ENCODE data around the gene RNASE7.

Gene RNASE7

GRCh38 chr14:21068521-21069387 lies 26.6 kb downstream of the RNASE7 start:
- no peak for DNase-seq (ENCODE audit: low read depth, low spot score)

GRCh38 chr14:21069388-21070082 lies 27.4 kb downstream of the RNASE7 start:
- no peak for DNase-seq (ENCODE audit: low read depth, low spot score)

- DNase-seq (ENCODE audit: low read depth, low spot score): no peak
Observed at GRCh38 chr14:21070083-21070609, 28.0 kb downstream of the RNASE7 start, which contains the start of gene ARHGEF40. Gene ARHGEF40, plus strand, starts transcription at chr14:21070304. Its CDS starts 93 bp downstream, at chr14:21070397.

- DNase-seq (ENCODE audit: low read depth, low spot score): no peak
Observed at GRCh38 chr14:21070610-21071224, 28.6 kb downstream of the RNASE7 start.

GRCh38 chr14:21071225-21072030 lies 29.3 kb downstream of the RNASE7 start:
- no peak for DNase-seq (ENCODE audit: low read depth, low spot score)

- no peak for DNase-seq (ENCODE audit: low read depth, low spot score)
Observed at GRCh38 chr14:21072031-21072473, 29.9 kb downstream of the RNASE7 start.

- no peak for DNase-seq (ENCODE audit: low read depth, low spot score)
Observed at GRCh38 chr14:21072781-21073339, 30.7 kb downstream of the RNASE7 start.

GRCh38 chr14:21073921-21074320 lies 31.8 kb downstream of the RNASE7 start:
- DNase-seq (ENCODE audit: low read depth, low spot score): no peak

- no peak for DNase-seq (ENCODE audit: low read depth, low spot score)
Observed at GRCh38 chr14:21074398-21075272, 32.5 kb downstream of the RNASE7 start.

- no peak for DNase-seq (ENCODE audit: low read depth, low spot score)
Observed at GRCh38 chr14:21075719-21076437, 33.7 kb downstream of the RNASE7 start.

GRCh38 chr14:21077672-21078071 lies 35.5 kb downstream of the RNASE7 start:
- DNase-seq (ENCODE audit: low read depth, low spot score): no peak

GRCh38 chr14:21078287-21078686 lies 36.1 kb downstream of the RNASE7 start:
- no peak for DNase-seq (ENCODE audit: low read depth, low spot score)

GRCh38 chr14:21078726-21079125 lies 36.6 kb downstream of the RNASE7 start:
- no peak for DNase-seq (ENCODE audit: low read depth, low spot score)

GRCh38 chr14:21081521-21082142 lies 39.5 kb downstream of the RNASE7 start:
- DNase-seq (ENCODE audit: low read depth, low spot score): no peak

GRCh38 chr14:21083565-21084325 lies 41.6 kb downstream of the RNASE7 start:
- no peak for DNase-seq (ENCODE audit: low read depth, low spot score)

- DNase-seq (ENCODE audit: low read depth, low spot score): no peak
Observed at GRCh38 chr14:21084396-21084795, 42.2 kb downstream of the RNASE7 start.

GRCh38 chr14:21084998-21085853 lies 43.1 kb downstream of the RNASE7 start:
- DNase-seq (ENCODE audit: low read depth, low spot score): no peak

All from activated naive CD8-positive, alpha-beta T cell treated with anti-CD3 and anti-CD28 coated beads, Interleukin-2, amount 50 U/mL, for 16 hours (primary cell).